Brain microvascular endothelial cell (primary cell): ENCODE data around the gene ZBTB34.

ENCODE experiments used
- DNase-seq: peaks from one replicate; pipeline ENCODE4 v3.0.0-alpha.2; 2020
- H3K27ac ChIP-seq: fragments of 250-450 bp; sonication (Bioruptor Pico); 2 replicates; pipeline ENCODE4 v1.5.1; 2020; ENCODE audit warnings: mild to moderate bottlenecking, moderate library complexity
- H3K27me3 ChIP-seq: fragments of 250-450 bp; sonication (Bioruptor Pico); replicated peaks from 2 replicates; pipeline ENCODE4 v1.5.1; 2020; ENCODE audit warnings: mild to moderate bottlenecking
- H3K36me3 ChIP-seq: fragments of 250-450 bp; sonication (Bioruptor Pico); replicated peaks from 2 replicates; pipeline ENCODE4 v1.5.1; 2020; ENCODE audit warnings: mild to moderate bottlenecking
- H3K4me3 ChIP-seq: 2 replicates; pipeline ENCODE4 v1.5.1; 2011; ENCODE audit warnings: low read depth, mild to moderate bottlenecking, control low read depth, low read length, moderate library complexity
- CTCF ChIP-seq: IDR thresholded peaks from 2 replicates; pipeline ENCODE4 v1.5.1; 2011; ENCODE audit warnings: low read depth, mild to moderate bottlenecking, moderate library complexity, low read length, control low read depth, inconsistent platforms; ENCODE audit errors: missing control alignments
- in situ Hi-C: cut with HindIII; loops from 2 replicates; pipeline ENCODE4 v1.10.0; 2017; ENCODE audit warnings: low sequenced_read_pairs, low pct_ligation_motif_present

The ZBTB34 gene

DNA sequence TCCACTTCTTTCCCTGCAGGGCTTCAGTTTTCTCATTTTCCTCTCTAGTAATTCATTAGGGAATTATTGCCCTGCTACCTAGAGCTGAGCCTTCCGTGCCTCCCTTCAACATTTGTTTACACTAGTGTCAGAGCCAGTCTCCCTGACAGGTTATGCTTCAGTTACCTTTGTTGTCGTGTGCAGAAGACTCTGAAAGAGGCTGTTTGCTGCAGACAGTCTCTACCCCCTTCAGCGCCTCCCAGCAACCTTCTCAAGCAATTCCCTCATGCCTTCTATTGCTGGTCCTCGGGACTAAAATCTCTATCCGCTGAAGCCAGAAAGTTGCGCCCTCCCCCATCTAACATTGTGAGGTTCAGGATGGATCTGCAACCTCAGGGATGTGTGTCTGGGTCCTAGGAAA lies 67.0 kb downstream of the ZBTB34 start:
- Histone ChIP-seq H3K27ac (no peak overlapping the region), H3K27me3 (peaks cover 5% of the 10 kb centered on the region), H3K36me3 (no peaks in the 10 kb centered on the region), H3K4me3 (no peak overlapping the region)
- in situ Hi-C loops, result no loop called here
- DNase-seq, result no peak
- no peak for TF ChIP-seq CTCF

DNA sequence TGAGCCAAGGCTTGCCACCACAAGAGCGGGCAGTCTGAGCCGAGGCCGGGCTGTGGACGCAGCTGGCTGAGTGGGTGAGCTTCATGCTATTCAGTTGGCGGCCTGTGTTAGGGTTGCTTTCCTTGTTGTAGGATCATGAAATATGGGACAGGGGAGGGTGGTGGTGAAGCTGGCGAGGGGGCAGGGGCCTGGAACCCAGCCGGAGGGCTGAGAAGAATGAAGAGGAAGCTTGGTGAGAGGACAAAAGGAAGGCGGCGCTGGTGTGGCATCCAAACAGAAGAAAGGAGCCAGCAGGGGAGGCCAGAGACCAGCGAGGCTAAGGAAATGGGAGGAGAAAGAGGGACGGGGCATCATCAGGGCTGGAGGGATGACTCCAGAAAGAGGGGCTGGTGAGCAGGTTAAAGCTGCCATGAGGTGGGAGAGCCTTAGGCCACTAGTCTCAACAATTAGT lies 72.5 kb downstream of the ZBTB34 start:
- no peak for TF ChIP-seq CTCF
- in situ Hi-C loops, result no loop called here
- Histone ChIP-seq H3K36me3 (no peaks in the 10 kb centered on the region), H3K27ac (no peak overlapping the region), H3K27me3 (peaks cover 3% of the 10 kb centered on the region), H3K4me3 (no peak overlapping the region)
- no peak for DNase-seq

DNA sequence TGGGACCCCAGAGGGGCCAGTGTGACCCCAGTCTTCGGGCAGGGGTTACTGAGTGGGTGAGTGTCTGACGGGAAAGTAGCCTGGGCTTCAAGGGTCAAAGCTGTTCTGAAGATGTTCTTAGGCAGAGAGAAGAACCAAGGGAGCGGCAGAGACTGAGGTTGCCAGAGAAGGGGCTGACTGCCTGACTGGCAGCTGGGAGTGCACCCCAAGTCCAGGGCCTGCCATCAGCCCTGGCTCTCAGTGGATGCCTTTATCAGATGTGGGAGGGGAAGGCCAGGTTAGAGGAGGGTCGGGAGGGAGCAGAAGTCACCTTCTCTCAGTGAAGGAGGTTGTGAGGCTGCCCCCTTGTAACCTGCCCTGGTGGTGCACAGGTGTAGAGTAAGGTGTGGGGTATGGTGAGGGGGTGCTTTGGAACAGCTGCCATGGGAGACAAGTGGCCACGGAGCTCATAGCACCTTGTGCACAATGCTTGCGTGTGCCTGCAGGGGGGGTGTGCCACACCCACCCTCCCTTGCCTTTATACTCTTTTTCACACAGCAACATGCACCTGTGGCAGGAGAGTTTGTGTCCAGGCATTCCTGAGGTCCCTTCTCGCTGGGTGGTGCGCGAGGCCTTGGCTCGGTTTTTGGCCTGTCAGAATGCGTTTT lies 73.0 kb downstream of the ZBTB34 start:
- in situ Hi-C loops, result no loop called here
- no peak for TF ChIP-seq CTCF
- Histone ChIP-seq H3K27me3 (no peaks in the 10 kb centered on the region), H3K27ac (no peak overlapping the region), H3K36me3 (no peaks in the 10 kb centered on the region), H3K4me3 (no peak overlapping the region)
- DNase-seq, result no peak

- H3K4me3 ChIP-seq, result no peak overlapping the region
- DNase-seq, result no peak
- H3K27me3 ChIP-seq, result no peaks in the 10 kb centered on the region
- no peak for TF ChIP-seq CTCF
- H3K36me3 ChIP-seq, result no peaks in the 10 kb centered on the region
- no peak overlapping the region for H3K27ac ChIP-seq
- in situ Hi-C loops, result no loop called here
Measured at GRCh38 chr9:126934441-126934840, 74.0 kb downstream of the ZBTB34 start.
